Suprapubic skin (tissue), 4 donors: Measurements from ENCODE around the gene ELK4. TPM values are rescaled to one million over a fixed set of nuclear protein-coding genes. Genes with fewer than 3 reads are reported as not detected.
A peak's percentile ranks its signal among the peaks of the same experiment; 100 is the strongest.

Source experiments
- DNase-seq, 2 donors: peaks; one replicate each; pipeline ENCODE4 v3.0.0-alpha.2; 2019; ENCODE audit warnings: low spot score in 2 of 2
- H3K27ac ChIP-seq: fragments of 200-600 bp; sonication (generic); one replicate; pipeline ENCODE4 v1.5.1; 2019
- H3K27me3 ChIP-seq: fragments of 200-600 bp; sonication (generic); one replicate; pipeline ENCODE4 v1.5.1; 2019
- H3K36me3 ChIP-seq: fragments of 200-600 bp; sonication (generic); one replicate; pipeline ENCODE4 v1.5.1; 2019
- H3K4me1 ChIP-seq: fragments of 200-600 bp; sonication (generic); one replicate; pipeline ENCODE4 v1.5.1; 2019
- H3K4me3 ChIP-seq: fragments of 200-600 bp; sonication (generic); one replicate; pipeline ENCODE4 v1.5.1; 2019; ENCODE audit warnings: mild to moderate bottlenecking
- H3K9me3 ChIP-seq: fragments of 200-600 bp; sonication (generic); one replicate; pipeline ENCODE4 v1.5.1; 2019
- EP300 ChIP-seq: sonication (generic); formaldehyde crosslinking; IDR thresholded peaks from one replicate; pipeline ENCODE4 v1.6.1; 2017; ENCODE audit warnings: antibody characterized with exemption
- POLR2A ChIP-seq, 2 donors: fragments of 450-650 bp; IDR thresholded peaks; one replicate each; pipeline ENCODE4 v1.6.1; 2017; ENCODE audit warnings: antibody characterized with exemption in 2 of 2, mild to moderate bottlenecking in 2 of 2, moderate library complexity in 2 of 2
- POLR2AphosphoS5 ChIP-seq, 3 donors: sonication (generic); formaldehyde crosslinking; IDR thresholded peaks; one replicate each; pipeline ENCODE4 v1.6.1; 2017; ENCODE audit warnings: antibody characterized with exemption in 3 of 3
- WGBS: methylation state at CpG from one replicate; pipeline ENCODE4 v1.1.5; 2018; 5-methylcytosine and 5-hydroxymethylcytosine counted together
- total RNA-seq, 4 donors: library from RNA; depleted of rRNA; stranded (reverse); fragments of >200 nt; gene quantifications; one replicate each; pipeline ENCODE4 v1.1.0, GENCODE V29; 2016
- TF ChIP-seq, protein P1 (sequence below), 2 donors: fragments of 200-600 bp in 1 of 2; fragments of 450-650 bp in 1 of 2; sonication (generic) in 1 of 2; IDR thresholded peaks; one replicate each; pipeline ENCODE4 v1.5.1; 2016 to 2019; ENCODE audit warnings: antibody characterized with exemption in 2 of 2, mild to moderate bottlenecking in 1 of 2, moderate library complexity in 1 of 2

Gene ELK4
- total RNA-seq, 4 donors from 2014 or later: 30.9 to 52.6 (median 43.8) TPM

DNA sequence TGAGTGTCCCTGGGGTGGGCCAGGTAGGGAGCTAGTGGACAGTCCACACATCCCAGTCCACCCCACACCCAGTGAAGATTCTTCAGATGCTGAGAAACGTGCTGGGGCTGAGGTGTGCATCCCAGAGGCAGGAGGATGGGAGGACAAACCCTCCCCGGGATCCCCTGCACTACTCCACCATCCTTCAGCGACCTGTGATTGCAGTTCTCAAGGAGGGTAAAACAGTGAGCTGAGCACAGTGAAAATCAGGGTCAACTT lies 51.0 kb downstream of the ELK4 start:
- Histone ChIP-seq H3K4me3 (no peak overlapping the region), H3K4me1 (peaks cover 26% of the 10 kb centered on the region), H3K36me3 (no peaks in the 10 kb centered on the region), H3K27ac (no peak overlapping the region), H3K9me3 (no peaks in the 10 kb centered on the region), H3K27me3 (peaks cover 16% of the 10 kb centered on the region)
- no peak for TF ChIP-seq EP300
- TF ChIP-seq, protein P1, sequence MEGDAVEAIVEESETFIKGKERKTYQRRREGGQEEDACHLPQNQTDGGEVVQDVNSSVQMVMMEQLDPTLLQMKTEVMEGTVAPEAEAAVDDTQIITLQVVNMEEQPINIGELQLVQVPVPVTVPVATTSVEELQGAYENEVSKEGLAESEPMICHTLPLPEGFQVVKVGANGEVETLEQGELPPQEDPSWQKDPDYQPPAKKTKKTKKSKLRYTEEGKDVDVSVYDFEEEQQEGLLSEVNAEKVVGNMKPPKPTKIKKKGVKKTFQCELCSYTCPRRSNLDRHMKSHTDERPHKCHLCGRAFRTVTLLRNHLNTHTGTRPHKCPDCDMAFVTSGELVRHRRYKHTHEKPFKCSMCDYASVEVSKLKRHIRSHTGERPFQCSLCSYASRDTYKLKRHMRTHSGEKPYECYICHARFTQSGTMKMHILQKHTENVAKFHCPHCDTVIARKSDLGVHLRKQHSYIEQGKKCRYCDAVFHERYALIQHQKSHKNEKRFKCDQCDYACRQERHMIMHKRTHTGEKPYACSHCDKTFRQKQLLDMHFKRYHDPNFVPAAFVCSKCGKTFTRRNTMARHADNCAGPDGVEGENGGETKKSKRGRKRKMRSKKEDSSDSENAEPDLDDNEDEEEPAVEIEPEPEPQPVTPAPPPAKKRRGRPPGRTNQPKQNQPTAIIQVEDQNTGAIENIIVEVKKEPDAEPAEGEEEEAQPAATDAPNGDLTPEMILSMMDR (IDR thresholded peaks at IDR 0.05): no peak
- TF ChIP-seq POLR2A (IDR thresholded peaks at IDR 0.05): no peak
- no peak for TF ChIP-seq POLR2AphosphoS5 (IDR thresholded peaks at IDR 0.05)
- WGBS: 83% methylated on average over 2 of the region's 3 CpGs
- peak in 1 of 2 donors; percentile 74 for DNase-seq

DNA sequence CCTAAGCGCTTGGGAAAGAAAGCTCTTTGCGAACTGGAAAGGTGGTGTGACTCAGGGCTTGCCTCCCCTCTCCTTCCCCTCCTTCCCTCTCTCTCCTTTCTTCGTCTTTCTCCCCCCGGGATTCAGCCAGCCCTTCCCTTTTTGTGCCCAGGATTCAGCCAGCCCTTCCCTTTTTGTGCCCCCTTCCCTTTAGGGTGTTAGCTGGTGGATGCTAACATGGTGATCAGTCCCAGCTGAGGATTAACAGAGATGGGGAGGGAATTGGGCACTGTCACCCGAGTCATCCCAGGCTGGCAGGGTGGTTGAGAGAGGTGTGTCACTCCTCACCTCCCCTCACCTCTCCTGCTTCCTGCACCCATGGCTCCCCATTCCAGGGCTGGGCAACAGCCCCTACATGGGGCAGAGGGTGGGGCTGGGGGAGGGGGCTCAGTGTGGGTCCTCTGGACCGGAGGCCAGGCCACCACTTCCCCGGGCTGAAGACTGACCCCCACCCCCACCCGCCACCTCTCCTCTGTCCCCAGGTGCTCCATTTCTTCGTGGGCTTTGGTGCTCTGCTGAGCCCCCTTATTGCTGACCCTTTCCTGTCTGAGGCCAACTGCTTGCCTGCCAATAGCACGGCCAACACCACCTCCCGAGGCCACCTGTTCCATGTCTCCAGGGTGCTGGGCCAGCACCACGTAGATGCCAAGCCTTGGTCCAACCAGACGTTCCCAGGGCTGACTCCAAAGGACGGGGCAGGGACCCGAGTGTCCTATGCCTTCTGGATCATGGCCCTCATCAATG lies 51.5 kb downstream of the ELK4 start:
- TF ChIP-seq POLR2AphosphoS5 (IDR thresholded peaks at IDR 0.05): no peak
- TF ChIP-seq POLR2A (IDR thresholded peaks at IDR 0.05): no peak
- TF ChIP-seq EP300: no peak
- TF ChIP-seq, protein P1 (IDR thresholded peaks at IDR 0.05): no peak
- 80% methylated on average over 13 of the region's 15 CpGs for WGBS
- Histone ChIP-seq H3K27ac (no peak overlapping the region), H3K27me3 (peaks cover 16% of the 10 kb centered on the region), H3K36me3 (no peaks in the 10 kb centered on the region), H3K4me1 (peaks cover 21% of the 10 kb centered on the region), H3K9me3 (no peaks in the 10 kb centered on the region), H3K4me3 (no peak overlapping the region)
- DNase-seq: peak; percentile 45 to 55

DNA sequence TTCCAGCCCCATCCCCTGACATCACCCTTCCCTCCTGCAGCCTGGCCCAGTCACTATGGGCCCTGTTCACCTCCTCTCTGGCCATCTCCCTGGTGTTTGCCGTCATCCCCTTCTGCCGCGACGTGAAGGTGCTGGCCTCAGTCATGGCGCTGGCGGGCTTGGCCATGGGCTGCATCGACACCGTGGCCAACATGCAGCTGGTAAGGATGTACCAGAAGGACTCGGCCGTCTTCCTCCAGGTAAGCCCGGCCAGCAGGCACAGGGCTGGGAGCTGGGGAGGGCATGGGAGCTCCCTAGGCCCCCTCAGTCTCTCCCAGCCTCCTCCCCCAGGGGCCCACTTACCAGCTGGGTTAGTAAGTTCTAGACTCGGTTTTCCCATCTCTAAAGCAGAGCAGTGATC lies 52.1 kb downstream of the ELK4 start:
- H3K4me3 ChIP-seq: no peak overlapping the region
- H3K36me3 ChIP-seq: no peaks in the 10 kb centered on the region
- TF ChIP-seq POLR2AphosphoS5 (IDR thresholded peaks at IDR 0.05): no peak
- TF ChIP-seq EP300: no peak
- TF ChIP-seq POLR2A (IDR thresholded peaks at IDR 0.05): no peak
- TF ChIP-seq, protein P1 (IDR thresholded peaks at IDR 0.05): no peak
- WGBS: 85% methylated on average over 12 of the region's 12 CpGs
- peak overlapping the region; percentile 20 for H3K27ac ChIP-seq
- peak; percentile 54 to 56 for DNase-seq
- H3K9me3 ChIP-seq: no peaks in the 10 kb centered on the region
- H3K27me3 ChIP-seq: peaks cover 22% of the 10 kb centered on the region
- H3K4me1 ChIP-seq: peaks cover 21% of the 10 kb centered on the region

DNA sequence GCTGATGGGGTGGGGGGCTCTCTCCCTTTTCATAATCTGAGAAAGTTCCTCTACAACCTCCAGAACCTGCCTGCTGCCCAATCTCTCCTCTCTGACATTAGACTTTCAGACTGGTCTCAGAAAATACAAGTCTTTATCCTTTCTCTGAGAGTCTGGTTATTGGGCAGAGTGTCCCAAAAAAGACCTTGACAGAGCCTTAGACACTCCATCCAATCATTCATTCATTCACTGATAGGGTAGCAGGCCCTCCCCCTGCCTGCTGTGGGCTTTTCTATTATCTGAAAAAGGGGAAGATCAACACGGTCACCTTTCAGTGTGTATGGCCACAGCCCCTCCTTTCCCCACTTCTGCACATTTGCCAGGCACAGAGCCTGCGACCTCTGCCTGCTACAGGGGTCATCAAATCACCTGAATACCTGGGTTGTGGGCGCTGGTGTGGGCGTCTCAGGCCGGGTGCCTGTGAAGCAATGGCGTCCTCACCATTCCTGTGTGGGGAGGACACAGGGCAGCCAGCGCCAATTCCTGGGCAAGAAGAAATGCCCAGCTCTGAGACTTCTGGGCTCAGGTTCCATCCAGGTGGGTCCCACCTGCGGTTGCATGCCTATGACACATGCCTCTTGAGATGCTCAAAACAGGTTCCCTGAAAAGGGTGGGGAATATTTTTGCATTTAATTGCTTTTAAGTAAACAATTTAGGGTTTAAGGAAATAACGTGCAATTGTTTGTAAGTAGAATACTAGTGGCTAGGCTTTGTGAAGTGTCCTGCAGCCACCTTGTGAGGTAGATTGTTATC lies 52.8 kb downstream of the ELK4 start:
- Histone ChIP-seq H3K27ac (no peak overlapping the region), H3K27me3 (peaks cover 25% of the 10 kb centered on the region), H3K4me3 (no peak overlapping the region), H3K4me1 (peaks cover 21% of the 10 kb centered on the region), H3K36me3 (no peaks in the 10 kb centered on the region), H3K9me3 (no peaks in the 10 kb centered on the region)
- peak; percentile 41 to 63 for DNase-seq
- 58% methylated on average over 9 of the region's 9 CpGs for WGBS
- TF ChIP-seq, protein P1 (IDR thresholded peaks at IDR 0.05): no peak
- no peak for TF ChIP-seq EP300
- TF ChIP-seq POLR2AphosphoS5 (IDR thresholded peaks at IDR 0.05): no peak
- no peak for TF ChIP-seq POLR2A (IDR thresholded peaks at IDR 0.05)
